Activated naive CD8-positive, alpha-beta T cell treated with anti-CD3 and anti-CD28 coated beads, Interleukin-2, amount 10 ng/mL, durations not matched to agents 7 days and 5 days (primary cell): ENCODE results near the gene CDKAL1. TPM values are rescaled to one million over a fixed set of nuclear protein-coding genes. Genes with fewer than 3 reads are reported as not detected.

Source experiments
- ATAC-seq: fragments of 150-1000 bp; cut with Tn5 transposase; one replicate; pipeline ENCODE4 v1.10.0; 2021; ENCODE audit warnings: low read depth, moderate library complexity
- POLR2A ChIA-PET: fragments of 350-600 bp; sonication (Branson Sonifier 250); formaldehyde crosslinking; loops from one replicate; lab custom pipeline; 2021; ENCODE audit warnings: antibody characterized with exemption; lab: Charles Lee
- DNase-seq: peaks from one replicate; pipeline ENCODE4 v3.0.0; 2021
- H3K27ac Mint-ChIP-seq: one replicate; pipeline ENCODE4 v1.8.0; 2022; ENCODE audit warnings: mild to moderate bottlenecking, mixed read lengths
- H3K27me3 Mint-ChIP-seq: one replicate; pipeline ENCODE4 v1.8.0; 2022; ENCODE audit warnings: mild to moderate bottlenecking, moderate library complexity, mixed read lengths
- H3K36me3 Mint-ChIP-seq: one replicate; pipeline ENCODE4 v1.8.0; 2021; ENCODE audit warnings: mild to moderate bottlenecking, mixed read lengths
- H3K4me1 Mint-ChIP-seq: one replicate; pipeline ENCODE4 v1.8.0; 2021; ENCODE audit warnings: mixed read lengths
- H3K4me3 Mint-ChIP-seq: one replicate; pipeline ENCODE4 v1.8.0; 2022; ENCODE audit warnings: mild to moderate bottlenecking, moderate library complexity, mixed read lengths
- H3K9me3 Mint-ChIP-seq: one replicate; pipeline ENCODE4 v1.8.0; 2021; ENCODE audit warnings: mixed read lengths
- total RNA-seq, 2 experiments: library from RNA; stranded (reverse); gene quantifications; one replicate each; pipeline ENCODE4 v1.2.3, GENCODE V29; 2021

The CDKAL1 gene
- total RNA-seq, 2 experiments from 2014 or later = 22.7 to 24.4 TPM

DNA sequence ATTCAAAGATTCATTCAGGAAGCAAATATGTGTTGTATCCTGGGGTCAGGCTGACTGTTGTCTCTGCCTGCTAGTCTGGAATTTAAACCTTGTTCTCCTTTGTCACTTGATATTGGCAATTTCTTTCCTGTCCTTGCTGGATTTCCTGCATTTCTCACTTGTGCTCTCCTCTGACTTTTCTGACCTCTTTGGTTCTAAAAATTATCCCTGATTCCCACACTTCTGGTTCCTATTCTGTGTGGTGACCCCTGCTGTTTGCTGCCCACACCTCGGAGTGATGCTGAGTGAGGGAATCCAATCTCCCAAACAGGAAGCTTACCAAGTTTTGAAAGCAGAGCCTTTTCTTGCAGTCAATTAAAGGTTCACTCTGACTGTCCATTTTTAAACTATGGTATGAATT lies 345.3 kb downstream of the CDKAL1 start:
- H3K4me3 Mint-ChIP-seq = no peak overlapping the region
- no peak for ATAC-seq
- peaks cover 17% of the 10 kb centered on the region for H3K36me3 Mint-ChIP-seq
- no peaks in the 10 kb centered on the region for H3K27me3 Mint-ChIP-seq
- DNase-seq = no peak
- H3K27ac Mint-ChIP-seq = no peak overlapping the region
- POLR2A ChIA-PET = no interaction called here
- H3K9me3 Mint-ChIP-seq = peaks cover 10% of the 10 kb centered on the region
- H3K4me1 Mint-ChIP-seq = peaks cover 3% of the 10 kb centered on the region

DNA sequence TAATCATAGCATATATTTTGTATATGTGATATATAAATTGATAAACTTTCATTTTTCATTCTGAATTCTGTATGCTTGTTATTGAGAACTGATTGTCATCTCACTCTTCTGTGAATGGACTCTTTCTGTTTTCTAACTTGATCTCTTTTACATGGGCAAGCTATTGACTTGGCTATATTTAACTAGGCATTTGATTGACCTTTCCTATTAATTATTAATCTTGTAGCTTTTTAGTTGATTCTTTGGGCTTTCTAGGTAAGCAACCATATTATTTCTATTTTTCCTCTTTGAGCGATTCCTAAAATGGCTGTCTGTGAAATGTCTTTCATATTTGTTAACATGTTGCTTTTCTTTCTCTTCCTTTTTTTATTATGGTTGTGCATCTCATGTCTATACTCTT lies 347.1 kb downstream of the CDKAL1 start:
- POLR2A ChIA-PET = no interaction called here
- peaks cover 3% of the 10 kb centered on the region for H3K4me1 Mint-ChIP-seq
- peaks cover 22% of the 10 kb centered on the region for H3K36me3 Mint-ChIP-seq

DNA sequence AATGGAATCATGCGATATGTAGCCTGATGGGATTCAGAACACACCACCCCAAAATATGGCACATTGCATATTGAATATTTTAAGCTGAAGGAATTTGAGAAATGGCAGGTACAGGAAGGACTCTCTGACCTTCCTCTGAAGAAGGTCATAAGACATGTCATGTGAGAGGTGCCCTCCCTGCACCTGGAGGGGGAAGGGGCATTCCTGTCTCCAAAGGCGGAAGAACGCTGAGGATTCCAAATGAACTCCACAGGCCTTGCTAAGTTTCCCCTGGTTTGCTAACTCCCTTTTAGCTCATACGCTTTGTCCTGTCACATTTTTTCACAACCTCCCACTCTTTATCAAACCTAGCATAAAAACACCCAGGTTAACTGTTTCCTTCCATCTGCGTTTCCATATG lies 347.8 kb downstream of the CDKAL1 start:
- H3K36me3 Mint-ChIP-seq = peaks cover 25% of the 10 kb centered on the region
- POLR2A ChIA-PET = no interaction called here
- no peak for ATAC-seq
- no peak overlapping the region for H3K27ac Mint-ChIP-seq
- no peak overlapping the region for H3K4me3 Mint-ChIP-seq
- peaks cover 24% of the 10 kb centered on the region for H3K9me3 Mint-ChIP-seq
- H3K27me3 Mint-ChIP-seq = no peaks in the 10 kb centered on the region
- no peak for DNase-seq
- H3K4me1 Mint-ChIP-seq = peaks cover 3% of the 10 kb centered on the region

More for the DNA sequence above, 347.1 kb downstream of the CDKAL1 start:
- DNase-seq = no peak
- no peaks in the 10 kb centered on the region for H3K27me3 Mint-ChIP-seq
- ATAC-seq = no peak
- no peak overlapping the region for H3K4me3 Mint-ChIP-seq
- H3K27ac Mint-ChIP-seq = no peak overlapping the region
- peaks cover 21% of the 10 kb centered on the region for H3K9me3 Mint-ChIP-seq

DNA sequence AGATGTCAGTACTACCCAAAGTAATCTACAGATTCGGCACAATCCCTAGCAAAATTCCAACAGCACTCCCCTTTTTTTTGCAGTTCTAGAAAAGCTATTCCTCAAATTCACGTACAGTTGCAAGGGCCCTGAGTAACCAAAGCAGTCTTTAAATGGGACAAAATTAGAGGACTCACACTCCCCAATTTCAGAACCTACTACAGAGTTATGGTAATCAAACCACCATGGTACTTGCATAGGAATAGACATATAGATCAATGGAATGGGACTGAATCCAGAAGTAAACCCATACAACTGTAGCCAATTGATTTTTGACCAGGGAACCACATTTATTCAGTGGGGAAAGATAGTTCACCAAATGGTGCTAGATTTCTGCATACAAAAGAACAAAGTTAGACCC lies 350.8 kb downstream of the CDKAL1 start:
- DNase-seq = no peak
- Mint-ChIP-seq H3K27ac (no peak overlapping the region), H3K27me3 (no peaks in the 10 kb centered on the region), H3K4me3 (no peak overlapping the region), H3K9me3 (peaks cover 32% of the 10 kb centered on the region), H3K4me1 (no peaks in the 10 kb centered on the region), H3K36me3 (peaks cover 27% of the 10 kb centered on the region)
- no peak for ATAC-seq
- POLR2A ChIA-PET = no interaction called here

DNA sequence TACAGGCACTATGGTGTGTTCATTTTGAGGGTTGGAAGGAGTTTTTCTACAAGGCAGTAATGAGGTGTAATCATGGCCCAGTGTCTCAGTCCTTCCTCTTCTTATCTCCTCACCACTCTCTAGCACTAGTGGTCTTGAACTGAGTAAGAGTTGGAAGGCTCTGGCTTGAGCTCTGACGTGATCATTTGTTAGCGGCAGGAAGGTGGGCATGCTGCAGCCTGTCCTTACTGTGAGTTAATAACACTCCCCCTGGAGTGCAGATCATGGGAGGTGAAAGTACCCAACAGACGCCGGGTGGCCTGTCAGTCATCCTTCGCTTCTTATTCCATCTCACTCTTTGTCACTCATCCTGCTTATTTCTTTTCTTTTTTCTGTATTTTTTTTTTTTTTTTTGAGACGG lies 356.9 kb downstream of the CDKAL1 start:
- Mint-ChIP-seq H3K36me3 (peaks cover 24% of the 10 kb centered on the region), H3K4me1 (no peaks in the 10 kb centered on the region), H3K27ac (no peak overlapping the region), H3K27me3 (no peaks in the 10 kb centered on the region), H3K4me3 (no peak overlapping the region), H3K9me3 (peaks cover 14% of the 10 kb centered on the region)
- POLR2A ChIA-PET = no interaction called here
- no peak for DNase-seq
- no peak for ATAC-seq

DNA sequence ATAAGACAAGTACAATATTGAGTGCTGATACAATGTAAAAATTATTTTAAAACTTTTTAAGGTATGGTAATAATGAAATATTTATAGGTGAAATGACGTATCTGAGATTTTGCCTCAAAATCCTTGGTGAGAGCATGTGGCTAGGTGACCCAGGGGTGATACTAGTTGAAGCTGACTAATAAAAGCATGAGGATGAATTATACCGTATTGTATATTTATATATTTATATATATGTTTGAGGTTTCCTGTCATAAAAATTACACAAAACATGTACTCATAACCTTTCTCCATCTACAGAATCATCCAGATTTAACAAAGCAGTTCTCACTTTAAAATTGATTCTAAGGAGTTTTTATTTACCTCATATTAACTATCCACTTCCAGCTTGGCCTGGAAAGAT lies 358.1 kb downstream of the CDKAL1 start:
- ATAC-seq (no peak), DNase-seq (no peak)
- POLR2A ChIA-PET = no interaction called here
- Mint-ChIP-seq H3K36me3 (peaks cover 24% of the 10 kb centered on the region), H3K4me1 (no peaks in the 10 kb centered on the region), H3K27me3 (no peaks in the 10 kb centered on the region), H3K9me3 (peaks cover 11% of the 10 kb centered on the region), H3K4me3 (no peak overlapping the region), H3K27ac (no peak overlapping the region)

DNA sequence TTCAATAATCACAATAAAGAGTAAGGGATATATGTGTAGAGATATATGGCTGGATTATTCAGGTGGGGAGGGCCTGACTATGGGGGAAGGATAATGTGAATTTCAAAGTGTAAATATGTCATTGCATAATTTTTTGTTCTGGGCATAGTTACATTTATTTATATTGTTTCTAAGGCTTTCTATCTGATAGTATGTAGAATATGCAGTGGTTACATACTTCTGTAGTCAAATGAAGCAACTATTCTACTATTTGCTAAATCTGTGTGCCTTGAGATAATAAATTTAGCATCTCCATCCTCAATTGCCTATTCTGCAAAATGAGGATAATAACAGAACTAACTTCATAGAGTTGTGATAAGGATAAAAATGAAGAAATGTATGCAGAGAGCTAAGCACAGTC lies 359.2 kb downstream of the CDKAL1 start:
- Mint-ChIP-seq H3K36me3 (peaks cover 25% of the 10 kb centered on the region), H3K9me3 (peaks cover 8% of the 10 kb centered on the region), H3K4me1 (no peaks in the 10 kb centered on the region), H3K27me3 (no peaks in the 10 kb centered on the region), H3K4me3 (no peak overlapping the region), H3K27ac (no peak overlapping the region)
- no peak for DNase-seq
- no peak for ATAC-seq
- POLR2A ChIA-PET = no interaction called here

DNA sequence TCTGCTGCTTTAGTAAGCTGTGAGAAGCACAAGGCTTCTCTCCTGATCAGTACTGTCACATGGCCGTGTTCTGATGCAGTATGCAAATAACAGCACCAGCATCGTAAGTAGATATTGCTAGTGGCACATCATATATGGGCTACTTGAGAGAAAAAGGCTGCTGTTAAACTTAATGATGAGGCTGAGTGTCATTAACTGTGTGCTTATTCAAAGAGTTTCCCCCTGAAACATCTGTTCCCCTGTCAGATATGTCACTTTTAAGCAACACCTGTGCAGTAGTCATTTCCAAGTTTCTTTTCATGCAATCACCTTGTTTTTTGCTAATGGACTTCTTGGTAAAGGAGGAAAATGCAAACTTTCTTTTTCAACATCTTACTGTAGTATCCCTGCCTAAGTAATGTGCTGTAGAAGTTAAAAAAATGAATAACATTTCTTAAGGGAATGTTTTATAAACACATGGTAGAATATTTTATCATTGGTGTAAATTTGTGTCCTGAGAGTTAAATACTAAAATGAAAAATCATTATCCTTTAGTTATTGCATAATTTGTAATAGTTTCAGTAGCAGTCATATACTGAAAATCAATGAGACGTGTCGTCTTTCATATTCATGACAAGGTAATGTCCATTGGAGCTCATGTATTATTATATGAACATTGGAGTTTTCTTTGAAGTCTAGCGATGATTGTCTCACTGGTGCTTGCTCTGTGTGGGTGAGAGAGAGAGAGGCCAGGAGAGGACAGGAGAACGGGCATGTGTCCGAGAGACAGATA lies 366.3 kb downstream of the CDKAL1 start:
- Mint-ChIP-seq H3K9me3 (peaks cover 23% of the 10 kb centered on the region), H3K36me3 (peaks cover 33% of the 10 kb centered on the region), H3K27ac (no peak overlapping the region), H3K27me3 (no peaks in the 10 kb centered on the region), H3K4me3 (no peak overlapping the region), H3K4me1 (no peaks in the 10 kb centered on the region)
- DNase-seq = no peak
- no peak for ATAC-seq
- POLR2A ChIA-PET = no interaction called here

DNA sequence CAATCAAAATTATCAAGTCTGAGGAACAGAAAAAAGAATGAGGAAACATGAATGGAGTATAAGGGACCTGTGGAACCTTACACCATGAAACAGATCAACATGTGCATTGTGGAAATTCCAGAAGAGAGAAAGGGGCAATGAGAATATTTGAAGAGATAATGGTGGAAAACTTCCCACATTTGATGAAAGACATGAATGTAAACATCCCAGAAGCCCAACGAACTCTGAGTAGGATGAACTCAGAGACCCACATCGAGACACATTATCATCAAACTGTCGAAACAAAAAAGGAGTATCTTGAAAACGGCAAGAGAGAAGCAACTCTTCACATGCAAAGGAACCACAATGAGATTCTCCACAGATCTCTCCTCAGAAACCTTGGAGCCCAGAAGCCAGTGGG lies 371.1 kb downstream of the CDKAL1 start:
- Mint-ChIP-seq H3K4me3 (no peak overlapping the region), H3K4me1 (no peaks in the 10 kb centered on the region), H3K36me3 (peaks cover 23% of the 10 kb centered on the region), H3K27ac (no peak overlapping the region), H3K27me3 (no peaks in the 10 kb centered on the region), H3K9me3 (peaks cover 19% of the 10 kb centered on the region)
- POLR2A ChIA-PET = no interaction called here
- DNase-seq = no peak
- no peak for ATAC-seq

DNA sequence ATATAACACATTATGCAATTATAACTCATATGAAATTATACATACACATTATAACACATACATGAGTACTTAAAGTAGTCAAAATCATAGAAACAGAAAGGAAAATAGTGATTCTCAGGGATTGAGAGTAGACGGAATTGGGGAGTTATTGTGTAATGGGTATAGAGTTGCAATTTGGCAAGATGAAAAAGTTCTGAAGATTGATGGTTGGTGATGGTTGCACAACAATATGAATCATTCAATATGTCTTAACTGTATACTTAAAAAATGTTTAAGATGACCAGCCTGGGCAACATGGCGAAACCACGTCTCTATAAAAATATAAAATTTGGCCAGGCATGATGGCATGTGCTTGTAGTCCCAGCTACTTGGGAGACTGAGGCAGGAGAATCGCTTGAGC lies 372.7 kb downstream of the CDKAL1 start:
- Mint-ChIP-seq H3K4me1 (no peaks in the 10 kb centered on the region), H3K27ac (no peak overlapping the region), H3K36me3 (peaks cover 20% of the 10 kb centered on the region), H3K27me3 (no peaks in the 10 kb centered on the region), H3K4me3 (no peak overlapping the region), H3K9me3 (peaks cover 13% of the 10 kb centered on the region)
- no peak for ATAC-seq
- POLR2A ChIA-PET = no interaction called here
- no peak for DNase-seq

DNA sequence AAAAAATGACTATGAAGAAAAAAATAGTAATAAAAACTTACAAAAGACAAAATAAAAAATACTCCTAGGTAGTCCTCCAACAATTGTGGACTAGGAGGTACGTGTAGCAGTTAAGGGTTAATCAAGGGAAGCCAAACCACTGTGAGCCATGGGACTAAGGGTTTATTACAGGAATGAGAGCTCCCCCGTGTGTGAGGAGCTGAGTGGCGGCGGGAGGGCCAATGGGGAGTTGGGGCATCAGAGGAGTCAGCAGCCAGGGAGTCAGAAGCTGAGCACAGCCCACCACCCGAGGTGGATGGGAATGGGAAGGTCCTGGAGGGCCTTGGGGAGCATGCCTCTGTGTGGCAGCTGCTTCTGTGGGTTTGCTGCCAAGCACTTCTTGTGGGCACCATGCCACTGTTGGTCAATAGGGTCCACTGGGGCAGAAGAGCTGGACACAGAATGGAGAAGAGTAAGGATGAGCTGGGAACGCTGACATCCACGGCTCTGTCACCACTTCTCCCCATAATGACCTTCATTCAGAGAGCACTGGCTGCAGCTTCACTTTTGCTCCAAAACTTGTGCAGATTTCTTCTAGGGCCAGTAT lies 373.3 kb downstream of the CDKAL1 start:
- H3K9me3 Mint-ChIP-seq = peaks cover 9% of the 10 kb centered on the region
- no peak overlapping the region for H3K27ac Mint-ChIP-seq
- H3K36me3 Mint-ChIP-seq = peaks cover 17% of the 10 kb centered on the region
- H3K4me3 Mint-ChIP-seq = no peak overlapping the region
- POLR2A ChIA-PET = no interaction called here
- DNase-seq = no peak
- no peaks in the 10 kb centered on the region for H3K27me3 Mint-ChIP-seq
- ATAC-seq = no peak
- H3K4me1 Mint-ChIP-seq = no peaks in the 10 kb centered on the region

DNA sequence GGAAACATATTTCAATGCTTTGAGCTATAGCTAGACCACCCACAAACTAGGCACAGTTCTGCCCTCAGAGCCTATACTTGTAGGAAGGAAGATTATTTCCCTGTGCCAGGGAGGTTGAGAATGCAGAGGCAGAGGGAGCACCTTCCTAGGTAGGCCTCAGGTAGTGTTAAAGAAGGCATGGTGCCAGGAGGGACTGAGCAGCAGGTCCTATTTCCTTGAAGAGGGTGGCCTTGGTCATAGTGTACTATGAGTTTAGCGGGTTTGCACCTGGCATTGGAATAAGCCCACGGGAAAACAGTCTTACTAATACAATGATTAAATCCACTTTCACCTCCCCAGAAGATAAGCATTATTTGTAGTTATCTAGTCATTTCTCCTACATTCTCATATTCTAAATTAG lies 375.4 kb downstream of the CDKAL1 start:
- H3K4me1 Mint-ChIP-seq = no peaks in the 10 kb centered on the region
- peaks cover 14% of the 10 kb centered on the region for H3K36me3 Mint-ChIP-seq
- H3K4me3 Mint-ChIP-seq = no peak overlapping the region
- H3K27ac Mint-ChIP-seq = no peak overlapping the region
- POLR2A ChIA-PET = no interaction called here
- ATAC-seq (no peak), DNase-seq (no peak)
- peaks cover 5% of the 10 kb centered on the region for H3K9me3 Mint-ChIP-seq
- no peaks in the 10 kb centered on the region for H3K27me3 Mint-ChIP-seq

DNA sequence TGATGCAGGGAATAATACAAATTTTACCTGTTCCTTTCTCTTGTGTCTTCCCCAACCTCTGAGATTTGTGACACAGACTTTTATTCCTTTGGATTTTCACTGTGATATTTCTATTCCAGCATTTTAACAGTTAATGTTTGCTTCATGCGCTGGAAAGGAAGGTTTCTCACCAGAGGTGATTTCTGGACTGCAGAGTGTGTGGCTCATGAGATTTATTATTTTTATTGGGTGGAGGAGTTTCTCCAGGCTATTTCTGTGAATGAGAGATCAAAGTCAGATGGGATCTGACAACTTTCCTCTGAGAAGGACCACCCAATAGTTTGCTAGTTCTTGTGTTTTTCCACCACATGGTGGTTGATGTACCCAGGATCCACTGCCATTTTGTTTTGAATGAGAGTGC lies 377.5 kb downstream of the CDKAL1 start:
- H3K4me1 Mint-ChIP-seq = no peaks in the 10 kb centered on the region
- no peaks in the 10 kb centered on the region for H3K27me3 Mint-ChIP-seq
- peaks cover 12% of the 10 kb centered on the region for H3K9me3 Mint-ChIP-seq
- POLR2A ChIA-PET = no interaction called here
- no peak overlapping the region for H3K4me3 Mint-ChIP-seq
- DNase-seq (no peak), ATAC-seq (no peak)
- H3K27ac Mint-ChIP-seq = no peak overlapping the region
- peaks cover 12% of the 10 kb centered on the region for H3K36me3 Mint-ChIP-seq

DNA sequence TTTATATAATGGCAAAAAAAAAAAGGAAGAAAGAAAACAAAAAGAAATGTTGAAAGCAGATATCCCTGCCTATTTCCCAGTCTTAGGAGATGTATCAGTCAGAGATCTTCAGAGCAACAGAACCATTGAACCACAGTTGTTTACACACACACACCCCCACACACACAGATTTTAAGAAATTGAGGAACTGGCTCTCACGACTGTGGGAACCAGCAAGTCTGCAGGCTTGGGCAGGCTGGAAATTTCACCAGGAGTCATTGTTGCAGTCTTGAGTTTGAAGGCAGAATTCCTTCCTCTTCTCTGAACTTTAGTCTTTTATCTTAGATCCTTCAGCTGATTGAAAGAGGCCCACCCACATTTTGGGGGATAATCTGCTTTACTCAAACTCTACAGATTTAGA lies 380.9 kb downstream of the CDKAL1 start:
- Mint-ChIP-seq H3K27me3 (no peaks in the 10 kb centered on the region), H3K27ac (no peak overlapping the region), H3K36me3 (peaks cover 16% of the 10 kb centered on the region), H3K9me3 (peaks cover 12% of the 10 kb centered on the region), H3K4me3 (no peak overlapping the region), H3K4me1 (no peaks in the 10 kb centered on the region)
- POLR2A ChIA-PET = no interaction called here
- ATAC-seq (no peak), DNase-seq (no peak)
